HepG2 (cell line): Measurements from ENCODE around the gene AHCY. TPM values are rescaled to one million over a fixed set of nuclear protein-coding genes. Genes with fewer than 3 reads are reported as not detected.
A peak's percentile ranks its signal among the peaks of the same experiment; 100 is the strongest.

Experiments used
- ATAC-seq: fragments of 200-7000 bp; cut with Tn5 transposase; 3 replicates; pipeline ENCODE4 v1.9.1; 2020; ENCODE audit warnings: mild to moderate bottlenecking, moderate library complexity
- BruUV-seq: library from RNA; stranded (reverse); fragments of 400-500 nt; replicated peaks from 2 replicates; lab custom pipeline; 2021; lab: Mats Ljungman, UMichigan
- CTCF ChIA-PET: fragments of 300-600 bp; formaldehyde crosslinking; extraction: SDS; loops from one replicate; lab custom pipeline; 2021; ENCODE audit warnings: low total read pairs, inconsistent platforms, low intra/inter-chr PET ratio; lab: Yijun Ruan, JAX
- POLR2A ChIA-PET: fragments of 350-600 bp; sonication (Branson Sonifier 250); formaldehyde crosslinking; loops from one replicate; lab custom pipeline; 2020; ENCODE audit warnings: antibody characterized with exemption, inconsistent platforms; lab: Yijun Ruan, JAX
- DNase-seq: peaks from one replicate; pipeline ENCODE4 v3.0.0-alpha.2; 2015; ENCODE audit warnings: low spot score
- FAIRE-seq: peaks from 3 replicates; lab custom pipeline; 2011; peaks lifted over from hg19 to GRCh38; lab: Jason Lieb, UNC
- H2AFZ ChIP-seq: one replicate; pipeline ENCODE4 v1.6.1; 2011; ENCODE audit warnings: low read length, inconsistent platforms
- H3K27ac ChIP-seq: fragments of 300-600 bp; 3 replicates; pipeline ENCODE4 v1.8.0; 2011; ENCODE audit warnings: mixed run types, mild to moderate bottlenecking, mixed read lengths, low read length, inconsistent platforms; ENCODE audit not compliant: insufficient read depth; ENCODE audit errors: extremely low read length
- H3K27me3 ChIP-seq, 2 experiments: fragments of 200-600 bp in 1 of 2; 2 replicates in 1 of 2; 3 replicates in 1 of 2; pipeline versions ENCODE4 v1.6.0 to v1.8.0; 2011; ENCODE audit warnings: low read length in 2 of 2, mild to moderate bottlenecking in 2 of 2, moderate library complexity in 2 of 2, inconsistent platforms in 1 of 2; ENCODE audit not compliant: insufficient read depth in 2 of 2, control insufficient read depth in 1 of 2
- H3K36me3 ChIP-seq, 2 experiments: fragments of 200-600 bp in 1 of 2; replicated peaks in 1 of 2; 2 replicates in 1 of 2; 3 replicates in 1 of 2; pipeline versions ENCODE4 v1.5.1 to v1.8.0; 2011; ENCODE audit warnings: low read length in 2 of 2, inconsistent platforms in 1 of 2; ENCODE audit not compliant: insufficient read depth in 2 of 2, control insufficient read depth in 1 of 2
- H3K4me1 ChIP-seq: 2 replicates; pipeline ENCODE4 v1.5.1; 2012; ENCODE audit warnings: low read length, inconsistent platforms; ENCODE audit not compliant: insufficient read depth
- H3K4me2 ChIP-seq: 2 replicates; pipeline ENCODE4 v1.6.0; 2011; ENCODE audit warnings: low read depth, low read length, inconsistent platforms
- H3K4me3 ChIP-seq, 3 experiments: fragments of 200-600 bp in 1 of 3; sonication (generic), shearing (Covaris generic) in 1 of 3; replicated peaks in 1 of 3; 2 replicates each; pipeline ENCODE4 v1.5.1; 2011 to 2016; ENCODE audit warnings: low read length in 3 of 3, inconsistent platforms in 2 of 3, low read depth in 2 of 3, mild to moderate bottlenecking in 2 of 3, control low read depth in 1 of 3, mixed read lengths in 1 of 3; ENCODE audit not compliant: insufficient read depth in 1 of 3
- H3K79me2 ChIP-seq: one replicate; pipeline ENCODE4 v1.6.1; 2011; ENCODE audit warnings: low read length, inconsistent platforms; ENCODE audit not compliant: insufficient read depth
- H3K9ac ChIP-seq: 2 replicates; pipeline ENCODE4 v1.6.0; 2011; ENCODE audit warnings: mild to moderate bottlenecking, low read depth, low read length, inconsistent platforms; ENCODE audit not compliant: insufficient read depth
- H3K9me3 ChIP-seq: 2 replicates; pipeline ENCODE4 v1.5.1; 2012; ENCODE audit warnings: mild to moderate bottlenecking, low read length
- H4K20me1 ChIP-seq: 2 replicates; pipeline ENCODE4 v1.6.0; 2011; ENCODE audit warnings: inconsistent platforms, mild to moderate bottlenecking, low read length, moderate library complexity; ENCODE audit not compliant: insufficient read depth
- MXD4 ChIP-seq: IDR thresholded peaks from 2 replicates; pipeline ENCODE4 v1.6.1; 2016; ENCODE audit warnings: mild to moderate bottlenecking, missing biosample characterization, missing genetic modification reagents
- NR3C1 ChIP-seq: sonication (generic); formaldehyde crosslinking; IDR thresholded peaks from 2 replicates; pipeline ENCODE4 v1.4.0; 2020; ENCODE audit warnings: missing genetic modification reagents
- PHF5A ChIP-seq: IDR thresholded peaks from one replicate; pipeline ENCODE4 v1.6.1; 2018; ENCODE audit warnings: low read depth, missing genetic modification reagents; ENCODE audit not compliant: unreplicated experiment
- ZNF34 ChIP-seq: sonication (generic); formaldehyde crosslinking; IDR thresholded peaks from 2 replicates; pipeline ENCODE4 v1.4.0; 2020; ENCODE audit warnings: mild to moderate bottlenecking, missing genetic modification reagents, borderline replicate concordance
- ZNF598 ChIP-seq: sonication (generic); formaldehyde crosslinking; IDR thresholded peaks from 2 replicates; pipeline ENCODE4 v1.5.1; 2020; ENCODE audit warnings: mild to moderate bottlenecking, missing genetic modification reagents, borderline replicate concordance
- ZNF770 ChIP-seq: sonication (generic); formaldehyde crosslinking; IDR thresholded peaks from 2 replicates; pipeline ENCODE4 v1.5.0; 2020; ENCODE audit warnings: mild to moderate bottlenecking, missing genetic modification reagents
- WGBS: methylation state at CpG from one replicate; pipeline ENCODE4 v1.1.6; 2017; ENCODE audit warnings: low lambda C conversion rate; 5-methylcytosine and 5-hydroxymethylcytosine counted together
- in situ Hi-C: cut with HindIII; loops from 2 replicates; pipeline ENCODE4 v1.10.0; 2017; ENCODE audit warnings: low pct_unique_long_range_greater_than_20kb; ENCODE audit not compliant: extremely low pct_ligation_motif_present
- intact Hi-C: fragments of 100-400 bp; cut with micrococcal nuclease; formaldehyde crosslinking; loops from one replicate; pipeline ENCODE4 v1.10.0; 2022; ENCODE audit not compliant: unreplicated experiment
- polyA plus RNA-seq, 8 experiments: library from polyadenylated mRNA; depleted of rRNA in 3 of 8; stranded (reverse) in 7 of 8; unstranded in 1 of 8; fragments of >200 nt; fragmentation: Illumina TruSeq in 4 of 8; extraction: Trizol in 4 of 8; gene quantifications; 2 replicates each; pipeline versions ENCODE4 v1.2.1 to v1.2.3, GENCODE V29; 2011 to 2016; ENCODE audit warnings: low read depth in 4 of 8, missing spikeins in 1 of 8, mixed read lengths in 1 of 8; ENCODE audit not compliant: insufficient read depth in 1 of 8
- total RNA-seq, 5 experiments: library from RNA; depleted of rRNA; stranded (reverse); fragments of >200 nt; fragmentation: Illumina TruSeq; extraction: Trizol; gene quantifications; 2 replicates each; pipeline ENCODE4 v1.2.3, GENCODE V29; 2016; ENCODE audit warnings: low read depth in 1 of 5

AHCY gene
- total and polyA plus RNA-seq, 2 of the 13 experiments (the other 11 are each of a cell fraction or from before 2014, with no cell fraction given): 407 to 419 TPM

- Histone ChIP-seq H3K9me3 (no peaks in the 10 kb centered on the region), H3K4me1 (no peaks in the 10 kb centered on the region)
- FAIRE-seq: no peak
- intact Hi-C loops: no loop called here
- TF ChIP-seq PHF5A (CRISPR knock-in tag) (no peak), ZNF770 (0 out of 2 replicates have a peak, but pooled peaks have one; percentile 19)
- TF ChIP-seq, all 625 proteins: peak for 1
- no TSS peak for BruUV-seq
- H2AFZ ChIP-seq: no peak overlapping the region
- no peak overlapping the region for H3K4me2 ChIP-seq
- no peak overlapping the region for H3K27ac ChIP-seq
- H3K79me2 ChIP-seq: no peaks in the 10 kb centered on the region
- in situ Hi-C loops: no loop called here
- 0 out of 5 replicates have a peak, but pooled peaks cover 0 to 2% of the 10 kb centered on the region in 2 experiments for H3K27me3 ChIP-seq
- no peaks in the 10 kb centered on the region for H3K36me3 ChIP-seq
- 60% methylated on average over 2 of the region's 2 CpGs for WGBS
- no peak overlapping the region for H3K4me3 ChIP-seq
- CTCF ChIA-PET: no interaction called here
- ATAC-seq: no peak
- H3K9ac ChIP-seq: no peak overlapping the region
- POLR2A ChIA-PET: no interaction called here
- no peaks in the 10 kb centered on the region for H4K20me1 ChIP-seq
- no peak for DNase-seq
These were observed 57.0 kb downstream of the AHCY start for GRCh38 chr20:34246126-34246626.

GRCh38 chr20:34243377-34243776, 59.8 kb downstream of the AHCY start:
- intact Hi-C loops: no loop called here
- in situ Hi-C loops: no loop called here
- peaks cover 0 to 12% of the 10 kb centered on the region in 2 experiments; a peak in 1 of 5 replicates for H3K27me3 ChIP-seq

More at GRCh38 chr20:34243377-34243776, 59.8 kb downstream of the AHCY start:
- Histone ChIP-seq H4K20me1 (no peaks in the 10 kb centered on the region), H3K4me2 (no peak overlapping the region), H3K4me3 (no peak overlapping the region), H2AFZ (no peak overlapping the region), H3K9ac (no peak overlapping the region), H3K27ac (no peak overlapping the region), H3K4me1 (no peaks in the 10 kb centered on the region), H3K36me3 (no peaks in the 10 kb centered on the region), H3K79me2 (no peaks in the 10 kb centered on the region), H3K9me3 (no peaks in the 10 kb centered on the region)
- ChIA-PET CTCF (no interaction called here), POLR2A (no interaction called here)
- no peak for TF ChIP-seq ZNF34 (CRISPR knock-in tag)
- no peak for TF ChIP-seq NR3C1
- no peak for TF ChIP-seq ZNF598 (CRISPR knock-in tag)
- no peak for TF ChIP-seq MXD4
- WGBS: 64% methylated on average over 3 of the region's 3 CpGs
- DNase-seq: no peak
- ATAC-seq: no peak
- BruUV-seq: no TSS peak
- FAIRE-seq: no peak
